CD8-positive, alpha-beta memory T cell (primary cell): Measurements from ENCODE around the gene VSNL1. TPM values are rescaled to one million over a fixed set of nuclear protein-coding genes. Genes with fewer than 3 reads are reported as not detected.

Experiments used
- CTCF ChIA-PET: fragments of 350-600 bp; sonication (Branson Sonifier 250); formaldehyde crosslinking; loops from one replicate; lab custom pipeline; 2021; ENCODE audit warnings: antibody characterized with exemption; lab: Charles Lee
- POLR2A ChIA-PET: fragments of 350-600 bp; sonication (Branson Sonifier 250); formaldehyde crosslinking; loops from one replicate; lab custom pipeline; 2021; ENCODE audit warnings: antibody characterized with exemption; lab: Charles Lee
- DNase-seq, 5 donors: peaks; one replicate each; pipeline versions ENCODE4 v3.0.0 to v3.0.0-alpha.2; 2020 to 2022; ENCODE audit warnings: mixed read lengths in 1 of 5
- H3K27ac ChIP-seq: one replicate; pipeline ENCODE4 v1.7.0; 2013; ENCODE audit warnings: low read depth, mild to moderate bottlenecking, low read length, moderate library complexity
- H3K27me3 ChIP-seq: 2 replicates; pipeline ENCODE4 v1.7.0; 2013; ENCODE audit warnings: low read length, mild to moderate bottlenecking; ENCODE audit not compliant: insufficient read depth, poor library complexity, severe bottlenecking
- H3K36me3 ChIP-seq: 2 replicates; pipeline ENCODE4 v1.7.0; 2013; ENCODE audit warnings: mild to moderate bottlenecking, low read length, moderate library complexity; ENCODE audit not compliant: insufficient read depth
- H3K4me1 ChIP-seq: 2 replicates; pipeline ENCODE4 v1.7.0; 2013; ENCODE audit warnings: mild to moderate bottlenecking, low read length, moderate library complexity; ENCODE audit not compliant: insufficient read depth
- H3K4me3 ChIP-seq: 2 replicates; pipeline ENCODE4 v1.7.0; 2013; ENCODE audit warnings: mild to moderate bottlenecking, low read length
- H3K9me3 ChIP-seq: 2 replicates; pipeline ENCODE4 v1.7.0; 2013; ENCODE audit warnings: mild to moderate bottlenecking, low read length
- H3K27ac Mint-ChIP-seq, 8 donors: one replicate each; pipeline ENCODE4 v1.8.0; 2020 to 2021; ENCODE audit warnings: mixed read lengths in 8 of 8, mild to moderate bottlenecking in 6 of 8, inconsistent platforms in 3 of 8, moderate library complexity in 3 of 8
- H3K27me3 Mint-ChIP-seq, 2 donors: one replicate each; pipeline ENCODE4 v1.8.0; 2020 to 2021; ENCODE audit warnings: mixed read lengths in 2 of 2, mild to moderate bottlenecking in 1 of 2, moderate library complexity in 1 of 2
- H3K36me3 Mint-ChIP-seq, 3 donors: one replicate each; pipeline ENCODE4 v1.8.0; 2020 to 2021; ENCODE audit warnings: mixed read lengths in 3 of 3, inconsistent platforms in 1 of 3, mild to moderate bottlenecking in 1 of 3
- H3K4me1 Mint-ChIP-seq, 3 donors: one replicate each; pipeline ENCODE4 v1.8.0; 2020 to 2021; ENCODE audit warnings: mixed read lengths in 3 of 3, inconsistent platforms in 1 of 3, mild to moderate bottlenecking in 1 of 3
- H3K4me3 Mint-ChIP-seq, 7 donors: one replicate each; pipeline ENCODE4 v1.8.0; 2020 to 2021; ENCODE audit warnings: mixed read lengths in 7 of 7, mild to moderate bottlenecking in 6 of 7, moderate library complexity in 4 of 7, inconsistent platforms in 2 of 7
- H3K9me3 Mint-ChIP-seq, 5 donors: one replicate each; pipeline ENCODE4 v1.8.0; 2020 to 2022; ENCODE audit warnings: mixed read lengths in 5 of 5, mild to moderate bottlenecking in 3 of 5, moderate library complexity in 2 of 5, inconsistent platforms in 1 of 5
- polyA plus RNA-seq: library from polyadenylated mRNA; unstranded; fragments of 300-500 nt; fragmentation: Illumina TruSeq; gene quantifications from one replicate; pipeline ENCODE4 v1.2.3, GENCODE V29; 2021
- total RNA-seq, 2 experiments: library from RNA; stranded (reverse); gene quantifications; one replicate each; pipeline ENCODE4 v1.2.3, GENCODE V29; 2021

VSNL1 gene
- total and polyA plus RNA-seq, 3 experiments from 2014 or later: not detected

DNA sequence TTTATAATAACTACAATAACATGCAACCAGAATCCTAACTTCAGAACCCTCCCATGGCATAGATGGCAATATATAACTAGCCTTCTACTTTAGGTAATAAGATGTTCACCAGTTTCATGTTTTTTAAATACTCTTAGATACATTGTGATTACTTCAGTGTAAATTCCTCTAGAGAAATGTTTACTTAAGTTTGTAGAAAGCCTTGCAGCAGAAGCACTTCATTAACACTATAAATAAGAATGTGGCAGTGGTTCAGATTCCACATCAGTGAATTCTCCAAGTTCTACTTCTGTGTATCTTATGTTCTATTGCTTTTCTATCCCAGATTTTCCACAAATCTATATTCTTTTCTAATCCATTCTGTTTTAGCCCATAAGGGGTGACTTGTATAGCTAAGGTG is 21.0 kb upstream of the VSNL1 start:
- Mint-ChIP-seq H3K36me3 (no peaks in the 10 kb centered on the region), H3K27me3 (peaks cover 1 to 25% of the 10 kb centered on the region in 2 donors), H3K4me3 (no peak overlapping the region), H3K4me1 (no peaks in the 10 kb centered on the region), H3K27ac (no peak overlapping the region), H3K9me3 (peaks cover 0 to 3% (median 0%) of the 10 kb centered on the region in 5 donors)
- H3K27me3 ChIP-seq: no peaks in the 10 kb centered on the region
- ChIA-PET CTCF (no interaction called here), POLR2A (no interaction called here)
- no peaks in the 10 kb centered on the region for H3K4me1 ChIP-seq
- H3K9me3 ChIP-seq: no peaks in the 10 kb centered on the region
- H3K36me3 ChIP-seq: no peaks in the 10 kb centered on the region
- no peak overlapping the region for H3K27ac ChIP-seq
- no peak overlapping the region for H3K4me3 ChIP-seq
- no peak for DNase-seq

- no peak for DNase-seq
- POLR2A ChIA-PET: no interaction called here
- H3K27ac Mint-ChIP-seq: no peak overlapping the region
- no peak overlapping the region for H3K4me3 Mint-ChIP-seq
- no peaks in the 10 kb centered on the region for H3K9me3 ChIP-seq
- H3K27me3 ChIP-seq: no peaks in the 10 kb centered on the region
- no peaks in the 10 kb centered on the region for H3K4me1 ChIP-seq
- CTCF ChIA-PET: no interaction called here
- no peaks in the 10 kb centered on the region for H3K36me3 Mint-ChIP-seq
- no peaks in the 10 kb centered on the region for H3K4me1 Mint-ChIP-seq
- no peaks in the 10 kb centered on the region for H3K36me3 ChIP-seq
- H3K27me3 Mint-ChIP-seq: peaks cover 1 to 32% of the 10 kb centered on the region in 2 donors
- H3K9me3 Mint-ChIP-seq: peaks cover 0 to 4% (median 0%) of the 10 kb centered on the region in 5 donors
- no peak overlapping the region for H3K4me3 ChIP-seq
- no peak overlapping the region for H3K27ac ChIP-seq
Observed at GRCh38 chr2:17520761-17521160, 19.7 kb upstream of the VSNL1 start.

DNA sequence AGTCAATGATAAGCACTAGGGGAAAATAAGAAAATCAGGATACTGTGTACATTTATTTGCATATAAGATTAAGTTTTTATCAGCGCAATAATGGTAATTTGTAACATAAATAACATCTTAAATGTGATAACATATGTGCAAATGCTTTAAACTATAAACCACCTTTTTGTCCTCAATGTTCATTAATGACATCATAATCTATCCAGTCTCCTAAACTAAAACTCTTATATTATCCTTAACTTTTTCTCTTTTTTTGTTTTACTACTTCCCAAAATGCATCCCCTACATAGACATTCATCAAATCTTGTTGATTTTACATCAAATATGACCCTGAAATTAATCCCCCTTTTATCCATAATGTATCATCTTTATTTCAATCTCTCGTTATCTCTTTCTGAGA is 18.9 kb upstream of the VSNL1 start:
- H3K4me3 ChIP-seq: no peak overlapping the region
- H3K4me1 ChIP-seq: no peaks in the 10 kb centered on the region
- Mint-ChIP-seq H3K9me3 (peaks cover 0 to 4% (median 0%) of the 10 kb centered on the region in 5 donors), H3K36me3 (no peaks in the 10 kb centered on the region), H3K4me1 (no peaks in the 10 kb centered on the region), H3K27ac (no peak overlapping the region), H3K27me3 (peaks cover 1 to 33% of the 10 kb centered on the region in 2 donors), H3K4me3 (no peak overlapping the region)
- ChIA-PET POLR2A (no interaction called here), CTCF (no interaction called here)
- no peaks in the 10 kb centered on the region for H3K36me3 ChIP-seq
- no peak for DNase-seq
- H3K27ac ChIP-seq: no peak overlapping the region
- no peaks in the 10 kb centered on the region for H3K9me3 ChIP-seq
- no peaks in the 10 kb centered on the region for H3K27me3 ChIP-seq

DNA sequence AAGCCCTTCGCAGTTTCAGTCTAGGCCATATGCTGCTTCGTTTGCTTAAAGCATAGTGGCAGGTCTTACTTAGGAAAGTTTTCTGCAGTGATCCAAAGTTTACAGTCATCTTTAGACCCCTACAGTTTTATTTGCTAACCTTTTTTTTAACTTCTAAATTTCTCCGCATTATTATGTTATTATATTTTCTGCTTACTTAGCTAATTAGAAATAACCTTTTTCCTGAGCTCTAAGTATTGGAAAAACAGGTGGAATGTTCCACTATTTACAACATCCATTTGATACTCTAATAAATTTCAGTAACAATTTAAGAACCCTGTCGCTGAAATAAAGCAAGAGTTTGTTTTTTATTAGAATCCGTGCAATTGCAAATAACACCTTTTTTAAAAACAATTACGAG is 18.2 kb upstream of the VSNL1 start:
- Histone ChIP-seq H3K4me3 (no peak overlapping the region), H3K4me1 (no peaks in the 10 kb centered on the region), H3K9me3 (no peaks in the 10 kb centered on the region), H3K36me3 (no peaks in the 10 kb centered on the region), H3K27ac (no peak overlapping the region), H3K27me3 (no peaks in the 10 kb centered on the region)
- H3K4me3 Mint-ChIP-seq: no peak overlapping the region
- no peaks in the 10 kb centered on the region for H3K4me1 Mint-ChIP-seq
- H3K27ac Mint-ChIP-seq: no peak overlapping the region
- H3K9me3 Mint-ChIP-seq: peaks cover 0 to 4% (median 0%) of the 10 kb centered on the region in 5 donors
- H3K27me3 Mint-ChIP-seq: peaks cover 1 to 30% of the 10 kb centered on the region in 2 donors
- CTCF ChIA-PET: no interaction called here
- POLR2A ChIA-PET: no interaction called here
- H3K36me3 Mint-ChIP-seq: no peaks in the 10 kb centered on the region
- no peak for DNase-seq

GRCh38 chr2:17529771-17530170 is 10.7 kb upstream of the VSNL1 start:
- H3K4me1 ChIP-seq: no peaks in the 10 kb centered on the region
- H3K27ac Mint-ChIP-seq: no peak overlapping the region
- H3K27ac ChIP-seq: no peak overlapping the region
- H3K27me3 ChIP-seq: no peaks in the 10 kb centered on the region
- peaks cover 0 to 3% (median 0%) of the 10 kb centered on the region in 5 donors for H3K9me3 Mint-ChIP-seq
- no peak overlapping the region for H3K4me3 ChIP-seq
- ChIA-PET CTCF (no interaction called here), POLR2A (no interaction called here)
- no peak overlapping the region for H3K4me3 Mint-ChIP-seq
- H3K9me3 ChIP-seq: no peaks in the 10 kb centered on the region
- peaks cover 0 to 6% of the 10 kb centered on the region in 2 donors for H3K27me3 Mint-ChIP-seq
- H3K4me1 Mint-ChIP-seq: no peaks in the 10 kb centered on the region
- H3K36me3 ChIP-seq: no peaks in the 10 kb centered on the region
- no peak for DNase-seq
- no peaks in the 10 kb centered on the region for H3K36me3 Mint-ChIP-seq

DNA sequence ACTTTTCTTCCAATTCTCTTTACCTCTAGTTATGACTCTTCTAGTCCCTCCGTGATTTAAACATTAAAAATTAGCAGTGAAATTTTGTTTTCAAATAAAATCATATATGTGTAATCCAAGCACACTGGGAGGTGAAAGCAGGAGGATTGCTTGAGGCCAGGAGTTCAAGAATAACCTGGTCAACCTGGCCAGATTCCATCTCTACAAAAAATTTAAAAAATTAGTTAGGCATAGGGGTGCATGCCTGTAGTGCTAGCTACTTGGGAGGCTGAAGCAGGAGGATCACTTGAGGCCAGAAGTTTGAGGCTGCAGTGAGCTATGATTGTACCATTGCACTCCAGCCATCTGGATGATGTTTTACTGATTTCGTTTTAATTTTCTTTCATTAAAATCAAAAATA is 7.0 kb upstream of the VSNL1 start:
- H3K4me3 Mint-ChIP-seq: no peak overlapping the region

GRCh38 chr2:17536416-17536815 is 4.1 kb upstream of the VSNL1 start:
- ChIA-PET CTCF (no interaction called here), POLR2A (no interaction called here)
- Mint-ChIP-seq H3K4me1 (peaks cover 0 to 5% (median 5%) of the 10 kb centered on the region in 3 donors), H3K36me3 (peaks cover 0 to 4% (median 0%) of the 10 kb centered on the region in 3 donors), H3K9me3 (peaks cover 0 to 15% (median 6%) of the 10 kb centered on the region in 5 donors), H3K27ac (no peak overlapping the region), H3K4me3 (no peak overlapping the region), H3K27me3 (peaks cover 29 to 51% of the 10 kb centered on the region in 2 donors)
- H3K27ac ChIP-seq: no peak overlapping the region
- no peak for DNase-seq
- no peaks in the 10 kb centered on the region for H3K4me1 ChIP-seq
- H3K4me3 ChIP-seq: no peak overlapping the region
- H3K27me3 ChIP-seq: peaks cover 9% of the 10 kb centered on the region
- H3K9me3 ChIP-seq: no peaks in the 10 kb centered on the region
- no peaks in the 10 kb centered on the region for H3K36me3 ChIP-seq

More for the DNA sequence above, 7.0 kb upstream of the VSNL1 start:
- Mint-ChIP-seq H3K36me3 (no peaks in the 10 kb centered on the region), H3K4me1 (peaks cover 0 to 4% (median 4%) of the 10 kb centered on the region in 3 donors), H3K27me3 (peaks cover 11 to 29% of the 10 kb centered on the region in 2 donors), H3K27ac (no peak overlapping the region), H3K9me3 (peaks cover 0 to 10% (median 2%) of the 10 kb centered on the region in 5 donors)
- DNase-seq: no peak
- Histone ChIP-seq H3K27me3 (peaks cover 6% of the 10 kb centered on the region), H3K4me3 (no peak overlapping the region), H3K36me3 (no peaks in the 10 kb centered on the region), H3K4me1 (no peaks in the 10 kb centered on the region), H3K27ac (no peak overlapping the region), H3K9me3 (no peaks in the 10 kb centered on the region)
- CTCF ChIA-PET: no interaction called here
- POLR2A ChIA-PET: no interaction called here

DNA sequence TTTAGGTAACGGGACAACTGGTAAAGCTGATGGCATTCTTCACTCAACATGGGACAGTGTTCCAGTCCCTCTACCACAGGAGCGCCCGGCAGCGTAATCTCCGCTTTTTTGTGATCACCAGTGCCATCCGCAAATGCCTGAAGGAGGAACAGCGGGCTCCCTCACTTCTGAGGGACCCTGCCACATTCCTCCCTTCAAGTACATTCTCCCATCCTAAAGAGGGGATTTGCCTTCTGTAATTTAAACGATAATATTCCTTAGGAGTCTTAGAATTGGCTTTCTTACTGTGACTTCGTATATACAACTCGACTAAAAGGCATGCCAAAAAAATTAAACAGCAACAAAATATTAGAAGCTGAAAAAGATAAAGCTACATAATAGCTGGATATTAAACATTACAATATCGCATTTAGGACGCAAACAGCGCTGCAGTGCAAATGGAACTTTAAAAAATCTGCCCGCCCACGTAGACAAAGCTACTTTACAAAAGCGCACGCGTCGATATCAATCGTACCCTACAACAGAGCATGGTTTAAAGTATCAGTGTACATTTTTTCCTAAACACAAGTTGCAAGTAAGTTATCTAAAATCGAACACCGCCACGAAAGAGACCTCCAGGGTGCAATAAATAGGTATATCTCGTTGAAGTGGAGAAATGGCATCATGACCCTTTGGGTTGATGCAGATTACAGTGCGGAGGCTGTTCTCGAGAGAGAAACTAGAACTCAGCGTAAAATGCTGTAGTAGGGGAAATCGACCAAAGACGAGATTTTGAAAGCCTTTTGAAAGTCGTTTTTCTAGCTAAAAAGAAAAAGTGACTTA is 2.3 kb upstream of the VSNL1 start:
- Histone ChIP-seq H3K36me3 (no peaks in the 10 kb centered on the region), H3K9me3 (no peaks in the 10 kb centered on the region), H3K4me1 (no peaks in the 10 kb centered on the region), H3K27me3 (peaks cover 13% of the 10 kb centered on the region), H3K4me3 (no peak overlapping the region), H3K27ac (no peak overlapping the region)
- no peak for DNase-seq
- CTCF ChIA-PET: no interaction called here
- Mint-ChIP-seq H3K36me3 (peaks cover 0 to 7% (median 0%) of the 10 kb centered on the region in 3 donors), H3K4me3 (no peak overlapping the region), H3K9me3 (peaks cover 0 to 19% (median 8%) of the 10 kb centered on the region in 5 donors), H3K4me1 (peaks cover 0 to 5% (median 5%) of the 10 kb centered on the region in 3 donors), H3K27ac (no peak overlapping the region), H3K27me3 (peaks cover 36 to 64% of the 10 kb centered on the region in 2 donors)
- POLR2A ChIA-PET: no interaction called here
